BJ (cell line): ENCODE measurements around the gene C19orf25. TPM values are rescaled to one million over a fixed set of nuclear protein-coding genes. Genes with fewer than 3 reads are reported as not detected.
A peak's percentile ranks its signal among the peaks of the same experiment; 100 is the strongest.

Experiments used
- CTCF ChIA-PET: fragments of 350-600 bp; formaldehyde crosslinking; extraction: SDS; loops from one replicate; lab custom pipeline; 2021; ENCODE audit warnings: antibody characterized with exemption, inconsistent platforms; lab: Yijun Ruan, JAX
- POLR2A ChIA-PET: fragments of 300-600 bp; sonication (Branson Sonifier 250); formaldehyde crosslinking; extraction: SDS; loops from one replicate; lab custom pipeline; 2021; ENCODE audit warnings: antibody characterized with exemption; lab: Charles Lee
- DNase-seq: peaks from one replicate; pipeline ENCODE4 v3.0.0-alpha.2; 2011; ENCODE audit warnings: low read depth
- H3K27me3 ChIP-seq: 2 replicates; pipeline ENCODE4 v1.6.0; 2011; ENCODE audit warnings: low read length; ENCODE audit not compliant: control insufficient read depth, insufficient read depth
- H3K36me3 ChIP-seq: 2 replicates; pipeline ENCODE4 v1.5.1; 2011; ENCODE audit warnings: low read length; ENCODE audit not compliant: control insufficient read depth, insufficient read depth
- H3K4me3 ChIP-seq: 2 replicates; pipeline ENCODE4 v1.5.1; 2011; ENCODE audit warnings: low read depth, mild to moderate bottlenecking, control low read depth, low read length
- CTCF ChIP-seq: IDR thresholded peaks from 2 replicates; pipeline ENCODE4 v1.5.1; 2011; ENCODE audit warnings: low read depth, mild to moderate bottlenecking, control low read depth, inconsistent platforms, low read length, moderate library complexity; ENCODE audit not compliant: insufficient read depth
- polyA plus RNA-seq: library from polyadenylated mRNA; depleted of rRNA; stranded (reverse); fragments of >200 nt; gene quantifications from 2 replicates; pipeline ENCODE4 v1.2.3, GENCODE V29; 2011

The C19orf25 gene
- polyA plus RNA-seq, 1 experiment: 32.6 TPM

- no peak for TF ChIP-seq CTCF
- no peak overlapping the region for H3K4me3 ChIP-seq
- POLR2A ChIA-PET: no interaction called here
- CTCF ChIA-PET: interaction anchor here (0.6 to 2.2 kb wide), 8 partner anchors 9 to 321 kb away, joined by 3 to 9 read pairs (median 4); no protein-coding TSS in a partner anchor
- no peak for DNase-seq
- peaks cover 6% of the 10 kb centered on the region; the same call in 1 of the 2 replicates for H3K36me3 ChIP-seq
- peaks cover 22% of the 10 kb centered on the region for H3K27me3 ChIP-seq
These were observed 22.7 kb downstream of the C19orf25 start for GRCh38 chr19:1456121-1456900.

GRCh38 chr19:1455336-1456120 is 23.5 kb downstream of the C19orf25 start:
- H3K4me3 ChIP-seq: no peak overlapping the region
- H3K27me3 ChIP-seq: peaks cover 30% of the 10 kb centered on the region
- no peak for TF ChIP-seq CTCF
- POLR2A ChIA-PET: no interaction called here
- CTCF ChIA-PET: interaction anchor here (0.6 to 1.8 kb wide), 9 partner anchors 9 to 322 kb away, joined by 3 to 9 read pairs (median 3); no protein-coding TSS in a partner anchor
- DNase-seq: no peak
- H3K36me3 ChIP-seq: peaks cover 4% of the 10 kb centered on the region; the same call in 1 of the 2 replicates

GRCh38 chr19:1455002-1455335 is 24.0 kb downstream of the C19orf25 start:
- Histone ChIP-seq H3K36me3 (no peaks in the 10 kb centered on the region), H3K27me3 (peaks cover 34% of the 10 kb centered on the region), H3K4me3 (no peak overlapping the region)
- CTCF ChIA-PET: interaction anchor here (0.6 to 1.8 kb wide), 8 partner anchors 8 to 272 kb away, joined by 3 to 9 read pairs (median 4); no protein-coding TSS in a partner anchor
- POLR2A ChIA-PET: no interaction called here
- no peak for DNase-seq
- no peak for TF ChIP-seq CTCF

- POLR2A ChIA-PET: no interaction called here
- Histone ChIP-seq H3K4me3 (no peak overlapping the region), H3K27me3 (peaks cover 34% of the 10 kb centered on the region), H3K36me3 (no peaks in the 10 kb centered on the region)
- DNase-seq: no peak
- CTCF ChIA-PET: interaction anchor here (1.4 kb wide), 3 partner anchors 9 to 174 kb away, joined by 3 to 9 read pairs (median 5); no protein-coding TSS in a partner anchor
- TF ChIP-seq CTCF: peak; percentile 15; the same call in 1 of the 2 replicates
These were observed 25.3 kb downstream of the C19orf25 start for GRCh38 chr19:1453525-1454364.
